Esophagus squamous epithelium (tissue), 4 donors: ENCODE results near the gene RGS3.

Experiments used
- CTCF ChIP-seq, 6 experiments: fragments of 450-650 bp in 4 of 6; fragments of 200-600 bp in 2 of 6; sonication (generic) in 2 of 6; IDR thresholded peaks; one replicate each; pipeline ENCODE4 v1.5.1; 2016 to 2019; ENCODE audit warnings: antibody characterized with exemption in 6 of 6, mild to moderate bottlenecking in 4 of 6, moderate library complexity in 4 of 6
- POLR2A ChIP-seq, 4 donors: fragments of 450-650 bp; IDR thresholded peaks; one replicate each; pipeline ENCODE4 v1.6.1; 2017; ENCODE audit warnings: antibody characterized with exemption in 4 of 4, mild to moderate bottlenecking in 4 of 4, moderate library complexity in 3 of 4

- TF ChIP-seq CTCF (IDR thresholded peaks at IDR 0.05) (no peak), POLR2A (IDR thresholded peaks at IDR 0.05) (no peak)
Observed at GRCh38 chr9:113613815-113614413, 150.4 kb downstream of the RGS3 start.
